K562 (cell line): ENCODE data around the gene ATP9B. TPM values are rescaled to one million over a fixed set of nuclear protein-coding genes. Genes with fewer than 3 reads are reported as not detected.
A peak's percentile ranks its signal among the peaks of the same experiment; 100 is the strongest.

Experiments used
- ATAC-seq: fragments of 200-7000 bp; cut with Tn5 transposase; 3 replicates; pipeline ENCODE4 v1.9.1; 2020; ENCODE audit warnings: moderate library complexity
- BruUV-seq: library from RNA; stranded (reverse); fragments of 400-500 nt; replicated peaks from 2 replicates; lab custom pipeline; 2021; lab: Mats Ljungman, UMichigan
- CTCF ChIA-PET: fragments of 300-600 bp; formaldehyde crosslinking; extraction: SDS; loops from one replicate; lab custom pipeline; 2021; ENCODE audit warnings: low intra/inter-chr PET ratio; lab: Yijun Ruan, JAX
- POLR2A ChIA-PET: fragments of 300-600, 350-650 bp; sonication (Branson Sonifier 250); formaldehyde crosslinking; extraction: SDS; loops from one replicate; lab custom pipeline; 2021; ENCODE audit warnings: antibody characterized with exemption, inconsistent platforms; lab: Yijun Ruan, JAX
- DNase-seq, 4 experiments: peaks; one replicate each; pipeline versions ENCODE4 v3.0.0 to v3.0.0-alpha.2; 2011 to 2018; ENCODE audit warnings: low spot score in 3 of 4, mixed read lengths in 3 of 4; ENCODE audit errors: extremely low read depth in 1 of 4
- FAIRE-seq: peaks from 2 replicates; lab custom pipeline; 2011; peaks lifted over from hg19 to GRCh38; lab: Jason Lieb, UNC
- H2AFZ ChIP-seq: 2 replicates; pipeline ENCODE4 v1.6.0; 2011; ENCODE audit warnings: low read depth, low read length, control low read depth, inconsistent platforms
- H3K27ac ChIP-seq: fragments of 200-600 bp; 3 replicates; pipeline ENCODE4 v1.8.0; 2011; ENCODE audit warnings: low read depth, mild to moderate bottlenecking, control low read depth, inconsistent platforms, low read length, moderate library complexity, mixed read lengths; ENCODE audit errors: extremely low read depth
- H3K27me3 ChIP-seq, 2 experiments: fragments of 300-600 bp in 1 of 2; 2 replicates in 1 of 2; 3 replicates in 1 of 2; pipeline versions ENCODE4 v1.6.0 to v1.8.0; 2011; ENCODE audit warnings: inconsistent platforms in 2 of 2, low read length in 2 of 2, mild to moderate bottlenecking in 1 of 2, mixed read lengths in 1 of 2, moderate library complexity in 1 of 2; ENCODE audit not compliant: control insufficient read depth in 2 of 2, insufficient read depth in 2 of 2
- H3K36me3 ChIP-seq: fragments of 300-600 bp; 3 replicates; pipeline ENCODE4 v1.8.0; 2011; ENCODE audit warnings: mild to moderate bottlenecking, low read length, inconsistent platforms; ENCODE audit not compliant: control insufficient read depth, insufficient read depth
- H3K4me1 ChIP-seq, 2 experiments: fragments of 200-600 bp in 1 of 2; replicated peaks in 1 of 2; 2 replicates in 1 of 2; 3 replicates in 1 of 2; pipeline versions ENCODE4 v1.5.1 to v1.8.0; 2011; ENCODE audit warnings: inconsistent platforms in 2 of 2, low read length in 2 of 2, mild to moderate bottlenecking in 1 of 2, mixed read lengths in 1 of 2, moderate library complexity in 1 of 2; ENCODE audit not compliant: control insufficient read depth in 2 of 2, insufficient read depth in 2 of 2
- H3K4me2 ChIP-seq: 2 replicates; pipeline ENCODE4 v1.6.1; 2011; ENCODE audit warnings: low read length, control low read depth, inconsistent platforms, mixed read lengths; ENCODE audit not compliant: insufficient read depth
- H3K4me3 ChIP-seq: fragments of 200-600 bp; sonication (generic), shearing (Covaris generic); 2 replicates; pipeline ENCODE4 v1.5.1; 2016; ENCODE audit warnings: control low read depth, inconsistent platforms
- H3K79me2 ChIP-seq: fragments of 200-600 bp; 3 replicates; pipeline ENCODE4 v1.8.0; 2011; ENCODE audit warnings: low read length, inconsistent platforms; ENCODE audit not compliant: control insufficient read depth, insufficient read depth
- H3K9ac ChIP-seq, 2 experiments: 2 replicates each; pipeline versions ENCODE4 v1.6.0 to v1.6.1; 2011; ENCODE audit warnings: low read depth in 2 of 2, low read length in 2 of 2, control low read depth in 1 of 2, inconsistent platforms in 1 of 2, mild to moderate bottlenecking in 1 of 2, mixed read lengths in 1 of 2; ENCODE audit not compliant: insufficient read depth in 1 of 2
- H3K9me1 ChIP-seq: one replicate; pipeline ENCODE4 v1.6.0; 2011; ENCODE audit warnings: inconsistent platforms, mild to moderate bottlenecking, low read length, moderate library complexity; ENCODE audit not compliant: control insufficient read depth, insufficient read depth
- H3K9me3 ChIP-seq: replicated peaks from 2 replicates; pipeline ENCODE4 v1.5.1; 2011; ENCODE audit warnings: low read depth, low read length, inconsistent platforms; ENCODE audit not compliant: control insufficient read depth, insufficient read depth
- H4K20me1 ChIP-seq: replicated peaks from 2 replicates; pipeline ENCODE4 v1.6.1; 2011; ENCODE audit warnings: low read length, inconsistent platforms, mixed read lengths; ENCODE audit not compliant: control insufficient read depth, insufficient read depth
- ARID1B ChIP-seq: fragments of 450-650 bp; IDR thresholded peaks from 2 replicates; pipeline ENCODE4 v1.6.1; 2016; ENCODE audit warnings: antibody characterized with exemption, mild to moderate bottlenecking, inconsistent platforms
- ATF1 ChIP-seq, 2 experiments: fragments of 450-650 bp in 1 of 2; IDR thresholded peaks; 2 replicates each; pipeline ENCODE4 v1.6.1; 2016; ENCODE audit warnings: missing compliant biosample characterization in 1 of 2, missing genetic modification characterization in 1 of 2
- GTF3C2 ChIP-seq: IDR thresholded peaks from 3 replicates; pipeline ENCODE4 v1.6.1; 2011; ENCODE audit warnings: borderline replicate concordance, mild to moderate bottlenecking, moderate library complexity; ENCODE audit not compliant: insufficient read length; ENCODE audit errors: extremely low read depth
- MLLT1 ChIP-seq, 2 experiments: fragments of 450-650 bp; IDR thresholded peaks; 2 replicates each; pipeline ENCODE4 v1.6.1; 2016
- PHF20 ChIP-seq: fragments of 450-650 bp; IDR thresholded peaks from 2 replicates; pipeline ENCODE4 v1.6.1; 2018; ENCODE audit not compliant: partially characterized antibody
- RB1 ChIP-seq: fragments of 450-650 bp; IDR thresholded peaks from 2 replicates; pipeline ENCODE4 v1.6.1; 2017; ENCODE audit warnings: low read depth, mild to moderate bottlenecking
- WGBS: fragments of 100-300 bp; shearing (Covaris generic); methylation state at CpG from one replicate; pipeline ENCODE4 v1.1.6; 2016; ENCODE audit warnings: low coverage, mixed read lengths; ENCODE audit not compliant: insufficient coverage; ENCODE audit errors: missing lambda C conversion rate; 5-methylcytosine and 5-hydroxymethylcytosine counted together
- in situ Hi-C: fragments of 300-500 bp; cut with MboI; formaldehyde crosslinking; loops from 4 replicates; pipeline ENCODE4 v1.15.0; 2018; ENCODE audit warnings: inconsistent platforms, mixed read lengths
- intact Hi-C: fragments of 100-400 bp; cut with micrococcal nuclease; formaldehyde crosslinking; loops from 2 replicates; pipeline ENCODE4 v1.14.2; 2022
- polyA plus RNA-seq, 8 experiments: library from polyadenylated mRNA; depleted of rRNA in 4 of 8; stranded (reverse) in 5 of 8; unstranded in 3 of 8; fragments of >200 nt; fragmentation: Nextera tagmentation in 2 of 8; fragmentation: Illumina TruSeq in 1 of 8; extraction: Ambion mirVana in 2 of 8; extraction: Trizol in 1 of 8; gene quantifications; 2 replicates each; pipeline versions ENCODE4 v1.2.1 to v1.2.3, GENCODE V29; 2011 to 2014; ENCODE audit warnings: inconsistent platforms in 1 of 8, missing spikeins in 1 of 8
- total RNA-seq, 7 experiments: library from RNA; depleted of rRNA in 6 of 7; stranded (reverse); fragments of >200 nt in 6 of 7; fragmentation: Illumina TruSeq in 2 of 7; extraction: Trizol in 2 of 7; gene quantifications; 2 replicates each; pipeline versions ENCODE4 v1.2.1 to v1.2.3, GENCODE V29; 2011 to 2021; ENCODE audit warnings: low replicate concordance in 1 of 7
- TF ChIP-seq, protein P1 (sequence below): IDR thresholded peaks from 3 replicates; pipeline ENCODE4 v1.6.1; 2011; ENCODE audit warnings: borderline replicate concordance, mild to moderate bottlenecking; ENCODE audit not compliant: insufficient read length, insufficient read depth
- TF ChIP-seq, protein P2 (sequence below), 3 experiments: IDR thresholded peaks in 2 of 3; conservative IDR thresholded peaks in 1 of 3; 2 replicates each; pipeline ENCODE4 v1.5.1; 2011 to 2012; ENCODE audit warnings: low read length in 3 of 3, mild to moderate bottlenecking in 3 of 3, control low read depth in 2 of 3, improper control_type of control experiment in 1 of 3, inconsistent platforms in 1 of 3, low read depth in 1 of 3, mixed read lengths in 1 of 3, moderate library complexity in 1 of 3; ENCODE audit not compliant: insufficient read depth in 2 of 3
- TF ChIP-seq, protein P3 (sequence below): sonication (generic); formaldehyde crosslinking; IDR thresholded peaks from 2 replicates; pipeline ENCODE4 v1.8.0; 2022; ENCODE audit warnings: missing genetic modification reagents, mild to moderate bottlenecking, moderate library complexity, borderline replicate concordance
- TF ChIP-seq, protein P4 (sequence below): sonication (generic); formaldehyde crosslinking; IDR thresholded peaks from 2 replicates; pipeline ENCODE4 v1.9.0; 2022; ENCODE audit warnings: mild to moderate bottlenecking, missing genetic modification reagents

ATP9B gene
- total and polyA plus RNA-seq, 9 of the 15 experiments (the other 6 are each of a cell fraction or from before 2014, with no cell fraction given) = 0.66 to 13.2 (median 7.9) TPM

- no peaks in the 10 kb centered on the region for H3K9me3 ChIP-seq
- no peaks in the 10 kb centered on the region for H3K36me3 ChIP-seq
- ATAC-seq (peak; percentile 100), FAIRE-seq (peak; percentile 76), DNase-seq (peak; percentile 60 to 84 (median 71))
- peak overlapping the region; percentile 48; the same call in 1 of the 2 replicates for H2AFZ ChIP-seq
- intact Hi-C loops = loop anchor here (2.0 kb wide), 1 partner anchor 372 kb away; no protein-coding TSS in a partner anchor
- 27% methylated on average over 18 of the region's 31 CpGs for WGBS
- peak overlapping the region; percentile 33 for H3K4me2 ChIP-seq
- peaks cover 0 to 13% of the 10 kb centered on the region in 2 experiments; a peak in 2 of 5 replicates for H3K4me1 ChIP-seq
- no TSS peak for BruUV-seq
- CTCF ChIA-PET = interaction anchor here (0.6 kb wide), 1 partner anchor 1345 kb away, joined by 4 read pairs; no protein-coding TSS in a partner anchor
- no peak overlapping the region for H3K4me3 ChIP-seq
- in situ Hi-C loops = no loop called here
- H3K9ac ChIP-seq = no peak overlapping the region
- H4K20me1 ChIP-seq = no peaks in the 10 kb centered on the region
- no peaks in the 10 kb centered on the region for H3K27me3 ChIP-seq
- POLR2A ChIA-PET = no interaction called here
- H3K9me1 ChIP-seq = no peaks in the 10 kb centered on the region
- no peak overlapping the region for H3K27ac ChIP-seq
- H3K79me2 ChIP-seq = no peaks in the 10 kb centered on the region
- TF ChIP-seq, protein P1, sequence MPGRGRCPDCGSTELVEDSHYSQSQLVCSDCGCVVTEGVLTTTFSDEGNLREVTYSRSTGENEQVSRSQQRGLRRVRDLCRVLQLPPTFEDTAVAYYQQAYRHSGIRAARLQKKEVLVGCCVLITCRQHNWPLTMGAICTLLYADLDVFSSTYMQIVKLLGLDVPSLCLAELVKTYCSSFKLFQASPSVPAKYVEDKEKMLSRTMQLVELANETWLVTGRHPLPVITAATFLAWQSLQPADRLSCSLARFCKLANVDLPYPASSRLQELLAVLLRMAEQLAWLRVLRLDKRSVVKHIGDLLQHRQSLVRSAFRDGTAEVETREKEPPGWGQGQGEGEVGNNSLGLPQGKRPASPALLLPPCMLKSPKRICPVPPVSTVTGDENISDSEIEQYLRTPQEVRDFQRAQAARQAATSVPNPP = no peak
- TF ChIP-seq, protein P2, sequence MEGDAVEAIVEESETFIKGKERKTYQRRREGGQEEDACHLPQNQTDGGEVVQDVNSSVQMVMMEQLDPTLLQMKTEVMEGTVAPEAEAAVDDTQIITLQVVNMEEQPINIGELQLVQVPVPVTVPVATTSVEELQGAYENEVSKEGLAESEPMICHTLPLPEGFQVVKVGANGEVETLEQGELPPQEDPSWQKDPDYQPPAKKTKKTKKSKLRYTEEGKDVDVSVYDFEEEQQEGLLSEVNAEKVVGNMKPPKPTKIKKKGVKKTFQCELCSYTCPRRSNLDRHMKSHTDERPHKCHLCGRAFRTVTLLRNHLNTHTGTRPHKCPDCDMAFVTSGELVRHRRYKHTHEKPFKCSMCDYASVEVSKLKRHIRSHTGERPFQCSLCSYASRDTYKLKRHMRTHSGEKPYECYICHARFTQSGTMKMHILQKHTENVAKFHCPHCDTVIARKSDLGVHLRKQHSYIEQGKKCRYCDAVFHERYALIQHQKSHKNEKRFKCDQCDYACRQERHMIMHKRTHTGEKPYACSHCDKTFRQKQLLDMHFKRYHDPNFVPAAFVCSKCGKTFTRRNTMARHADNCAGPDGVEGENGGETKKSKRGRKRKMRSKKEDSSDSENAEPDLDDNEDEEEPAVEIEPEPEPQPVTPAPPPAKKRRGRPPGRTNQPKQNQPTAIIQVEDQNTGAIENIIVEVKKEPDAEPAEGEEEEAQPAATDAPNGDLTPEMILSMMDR (IDR thresholded peaks at IDR 0.05 in 2 of 3, conservative IDR thresholded peaks at IDR 0.05 in 1 of 3; ENCODE audit: insufficient read depth in 2 of 3, low read depth in 1 of 3, low read length in 3 of 3) = peak; percentile 85 to 89 (median 89)
- TF ChIP-seq, protein P3, sequence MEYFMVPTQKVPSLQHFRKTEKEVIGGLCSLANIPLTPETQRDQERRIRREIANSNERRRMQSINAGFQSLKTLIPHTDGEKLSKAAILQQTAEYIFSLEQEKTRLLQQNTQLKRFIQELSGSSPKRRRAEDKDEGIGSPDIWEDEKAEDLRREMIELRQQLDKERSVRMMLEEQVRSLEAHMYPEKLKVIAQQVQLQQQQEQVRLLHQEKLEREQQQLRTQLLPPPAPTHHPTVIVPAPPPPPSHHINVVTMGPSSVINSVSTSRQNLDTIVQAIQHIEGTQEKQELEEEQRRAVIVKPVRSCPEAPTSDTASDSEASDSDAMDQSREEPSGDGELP (CRISPR knock-in tag) = peak; percentile 44; the same call in 1 of the 2 replicates
- TF ChIP-seq RB1 = peak; percentile 93
- peak; percentile 16 for TF ChIP-seq PHF20
- no peak for TF ChIP-seq ARID1B
- no peak for TF ChIP-seq MLLT1 (IDR thresholded peaks at IDR 0.05)
- no peak for TF ChIP-seq ATF1 (CRISPR knock-in tag; IDR thresholded peaks at IDR 0.05)
- TF ChIP-seq ATF1 (tag; IDR thresholded peaks at IDR 0.05) = 0 out of 2 replicates have a peak, but pooled peaks have one; percentile 37
- no peak for TF ChIP-seq GTF3C2
- TF ChIP-seq, protein P4, sequence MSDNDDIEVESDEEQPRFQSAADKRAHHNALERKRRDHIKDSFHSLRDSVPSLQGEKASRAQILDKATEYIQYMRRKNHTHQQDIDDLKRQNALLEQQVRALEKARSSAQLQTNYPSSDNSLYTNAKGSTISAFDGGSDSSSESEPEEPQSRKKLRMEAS (CRISPR knock-in tag) = peak; percentile 26; the same call in 1 of the 2 replicates
Observed at GRCh38 chr18:79246309-79247108, 177.3 kb downstream of the ATP9B start.
